Body of pancreas (tissue), 4 donors: ENCODE measurements around the gene SLC7A1. TPM values are rescaled to one million over a fixed set of nuclear protein-coding genes. Genes with fewer than 3 reads are reported as not detected.

ENCODE experiments used
- ATAC-seq: fragments of 150-250 bp; one replicate; pipeline ENCODE4 v1.9.1; 2016
- DNase-seq, 4 donors: peaks; one replicate each; pipeline ENCODE4 v3.0.0-alpha.2; 2019
- H3K27ac ChIP-seq, 4 donors: fragments of 200-600 bp; sonication (generic); 1 replicate in 3 of 4; 2 replicates in 1 of 4; pipeline versions ENCODE4 v1.5.1 to v1.6.1; 2016 to 2019; ENCODE audit warnings: mild to moderate bottlenecking in 1 of 4, mixed read lengths in 1 of 4, moderate library complexity in 1 of 4
- H3K27me3 ChIP-seq, 2 donors: fragments of 200-600 bp; sonication (generic); one replicate each; pipeline ENCODE4 v1.6.0; 2016; ENCODE audit warnings: mild to moderate bottlenecking in 1 of 2
- H3K36me3 ChIP-seq, 2 donors: fragments of 200-600 bp; sonication (generic); replicated peaks in 1 of 2; 2 replicates each; pipeline ENCODE4 v1.5.1; 2016; ENCODE audit warnings: low read depth in 2 of 2; ENCODE audit not compliant: insufficient read depth in 1 of 2
- H3K4me1 ChIP-seq: fragments of 200-600 bp; sonication (generic); one replicate; pipeline ENCODE4 v1.6.0; 2016
- H3K4me3 ChIP-seq, 2 donors: fragments of 200-600 bp; sonication (generic); 1 replicate in 1 of 2; 2 replicates in 1 of 2; pipeline ENCODE4 v1.5.1; 2016 to 2019
- H3K9me3 ChIP-seq, 3 donors: fragments of 200-600 bp; sonication (generic); 1 replicate in 2 of 3; 2 replicates in 1 of 3; pipeline ENCODE4 v1.5.1; 2016
- CTCF ChIP-seq, 7 experiments: fragments of 450-650 bp in 4 of 7; fragments of 200-600 bp in 3 of 7; sonication (generic) in 3 of 7; IDR thresholded peaks; one replicate each; pipeline ENCODE4 v1.5.1; 2016 to 2019; ENCODE audit warnings: antibody characterized with exemption in 7 of 7
- POLR2A ChIP-seq, 3 donors: fragments of 450-650 bp; IDR thresholded peaks; one replicate each; pipeline ENCODE4 v1.6.1; 2016; ENCODE audit warnings: antibody characterized with exemption in 3 of 3, mild to moderate bottlenecking in 2 of 3
- WGBS, 2 donors: methylation state at CpG; one replicate each; pipeline ENCODE4 v1.1.5; 2017; 5-methylcytosine and 5-hydroxymethylcytosine counted together
- intact Hi-C: fragments of 100-400 bp; cut with DNase I; formaldehyde crosslinking; loops from one replicate; pipeline ENCODE4 v1.15.1; 2023
- total RNA-seq, 2 donors: library from RNA; depleted of rRNA; stranded (reverse); fragments of >200 nt; gene quantifications; one replicate each; pipeline ENCODE4 v1.1.0, GENCODE V29; 2016

Gene SLC7A1
- total RNA-seq, 2 donors from 2014 or later: 15.3 to 30.3 TPM

GRCh38 chr13:29526741-29527140, 68.7 kb downstream of the SLC7A1 start:
- Histone ChIP-seq H3K4me1 (no peaks in the 10 kb centered on the region), H3K27me3 (no peaks in the 10 kb centered on the region), H3K9me3 (no peaks in the 10 kb centered on the region), H3K36me3 (peaks cover 0 to 11% of the 10 kb centered on the region in 2 donors), H3K4me3 (no peak overlapping the region), H3K27ac (no peak overlapping the region)
- DNase-seq: no peak
- WGBS, 2 donors: 93 to 95% methylated on average over 14 of the region's 14 CpGs
- intact Hi-C loops: no loop called here
- ATAC-seq: no peak
- TF ChIP-seq POLR2A (IDR thresholded peaks at IDR 0.05) (no peak), CTCF (IDR thresholded peaks at IDR 0.05) (no peak)

DNA sequence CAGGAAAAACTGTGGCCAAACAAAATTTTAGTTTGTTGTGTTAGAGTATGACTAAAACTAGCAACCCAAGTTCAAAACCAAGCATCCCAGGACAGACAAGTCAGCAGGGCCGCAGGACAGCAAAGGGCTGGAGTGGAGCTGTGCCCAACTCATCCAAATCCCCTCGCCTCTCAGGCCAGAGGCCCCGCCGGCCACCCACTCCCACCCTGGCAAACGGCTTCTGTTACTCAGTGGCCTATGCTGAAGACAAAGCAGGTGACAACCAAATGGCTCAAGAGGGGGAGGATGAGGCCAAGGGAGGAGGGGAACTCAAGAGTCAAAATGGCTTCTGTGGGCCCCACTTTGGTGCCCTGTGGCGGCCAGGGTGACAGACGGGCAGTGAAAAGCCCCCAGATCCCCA, 69.7 kb downstream of the SLC7A1 start:
- Histone ChIP-seq H3K4me3 (no peak overlapping the region), H3K27me3 (no peaks in the 10 kb centered on the region), H3K9me3 (no peaks in the 10 kb centered on the region), H3K36me3 (peaks cover 0 to 11% of the 10 kb centered on the region in 2 donors), H3K27ac (no peak overlapping the region), H3K4me1 (no peaks in the 10 kb centered on the region)
- TF ChIP-seq POLR2A (IDR thresholded peaks at IDR 0.05) (no peak), CTCF (IDR thresholded peaks at IDR 0.05) (no peak)
- intact Hi-C loops: no loop called here
- 88 to 95% methylated on average over 6 to 7 of the region's 7 CpGs for WGBS, 2 donors
- no peak for DNase-seq
- ATAC-seq: no peak

DNA sequence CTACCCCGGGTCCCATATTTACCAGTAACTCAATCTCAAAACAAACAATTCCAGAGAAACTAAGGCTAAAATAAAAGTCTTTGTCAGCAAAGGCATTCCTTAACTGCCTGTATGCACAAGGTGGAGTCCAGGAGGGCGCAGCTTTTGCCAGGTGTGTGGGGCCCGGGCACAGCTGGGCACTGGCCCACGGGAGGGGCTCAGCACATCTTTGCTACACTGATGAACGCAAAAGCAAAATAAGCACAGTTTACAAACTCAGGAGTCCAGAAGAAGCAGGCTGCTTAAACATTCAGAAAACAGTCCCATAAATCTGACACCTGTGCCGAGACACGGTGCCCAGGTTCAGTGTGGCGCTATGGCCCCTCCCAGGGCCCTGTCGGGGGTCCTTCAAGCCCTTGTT, 70.8 kb downstream of the SLC7A1 start:
- H3K9me3 ChIP-seq: no peaks in the 10 kb centered on the region
- H3K27me3 ChIP-seq: no peaks in the 10 kb centered on the region
- intact Hi-C loops: no loop called here
- H3K27ac ChIP-seq: no peak overlapping the region
- ATAC-seq (no peak), DNase-seq (no peak)
- TF ChIP-seq CTCF (IDR thresholded peaks at IDR 0.05) (no peak), POLR2A (IDR thresholded peaks at IDR 0.05) (no peak)
- H3K4me1 ChIP-seq: no peaks in the 10 kb centered on the region
- peaks cover 0 to 11% of the 10 kb centered on the region in 2 donors for H3K36me3 ChIP-seq
- no peak overlapping the region for H3K4me3 ChIP-seq
- WGBS, 2 donors: 91 to 92% methylated on average over 8 to 9 of the region's 9 CpGs

- DNase-seq (no peak), ATAC-seq (no peak)
- TF ChIP-seq POLR2A (IDR thresholded peaks at IDR 0.05): no peak
- TF ChIP-seq CTCF (IDR thresholded peaks at IDR 0.05): no peak
- Histone ChIP-seq H3K36me3 (peaks cover 0 to 12% of the 10 kb centered on the region in 2 donors), H3K4me3 (no peak overlapping the region), H3K27ac (no peak overlapping the region), H3K27me3 (no peaks in the 10 kb centered on the region), H3K9me3 (no peaks in the 10 kb centered on the region), H3K4me1 (no peaks in the 10 kb centered on the region)
- WGBS, 2 donors: 87 to 96% methylated on average over 17 of the region's 17 CpGs
- intact Hi-C loops: no loop called here
Measured at GRCh38 chr13:29524176-29524575, 71.3 kb downstream of the SLC7A1 start.

DNA sequence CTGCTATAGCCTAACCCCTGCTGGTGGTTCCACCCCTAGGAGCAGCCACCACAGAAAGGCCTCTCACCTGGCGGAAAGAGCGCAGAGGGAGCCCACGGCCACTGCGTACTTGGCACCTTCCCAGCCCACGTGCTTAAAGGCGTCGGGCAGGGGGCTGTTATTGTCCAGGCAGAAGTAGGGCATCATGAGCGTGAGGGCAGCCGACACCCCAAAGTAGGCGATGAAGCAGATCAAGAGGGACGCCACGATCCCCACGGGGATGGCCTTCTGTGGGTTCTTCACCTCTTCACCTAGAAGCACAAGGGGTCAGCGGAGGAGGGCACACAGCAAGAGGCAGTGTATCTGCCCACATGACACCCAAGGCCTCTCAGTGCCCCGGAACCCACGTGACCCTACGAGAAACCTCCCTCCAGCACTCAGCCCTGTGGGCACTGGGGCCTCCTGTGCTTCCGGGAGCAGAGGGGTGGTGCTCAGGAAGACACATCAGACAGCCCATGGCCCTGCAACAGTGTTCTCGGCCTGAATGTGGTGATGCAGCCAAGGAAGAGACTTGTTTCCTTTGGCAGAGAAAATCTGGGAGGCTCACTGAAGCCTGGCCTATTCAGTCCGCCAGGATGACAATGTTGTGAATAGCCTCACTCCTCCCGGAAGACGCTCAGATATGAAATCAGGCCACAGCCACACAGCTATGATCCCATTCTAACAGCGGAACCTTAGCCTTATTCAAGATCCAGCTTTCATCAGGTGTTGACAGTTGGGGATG, 72.1 kb downstream of the SLC7A1 start:
- no peak overlapping the region for H3K4me3 ChIP-seq
- no peaks in the 10 kb centered on the region for H3K9me3 ChIP-seq
- TF ChIP-seq POLR2A (IDR thresholded peaks at IDR 0.05) (no peak), CTCF (IDR thresholded peaks at IDR 0.05) (no peak)
- H3K36me3 ChIP-seq: peaks cover 0 to 8% of the 10 kb centered on the region in 2 donors
- 92 to 93% methylated on average over 21 to 23 of the region's 23 CpGs for WGBS, 2 donors
- intact Hi-C loops: no loop called here
- H3K27ac ChIP-seq: no peak overlapping the region
- ATAC-seq (peak; percentile 23), DNase-seq (peak in 1 of 4 donors; percentile 15)
- H3K27me3 ChIP-seq: no peaks in the 10 kb centered on the region
- no peaks in the 10 kb centered on the region for H3K4me1 ChIP-seq
